GM21737 (cell line): ENCODE results near the gene DACH2.

Experiments
- ATAC-seq: cut with Tn5 transposase; IDR thresholded peaks from one replicate; pipeline ENCODE4 v1.9.1; 2021; ENCODE audit warnings: mild to moderate bottlenecking, moderate library complexity; ENCODE audit not compliant: unreplicated experiment

DACH2 gene

DNA sequence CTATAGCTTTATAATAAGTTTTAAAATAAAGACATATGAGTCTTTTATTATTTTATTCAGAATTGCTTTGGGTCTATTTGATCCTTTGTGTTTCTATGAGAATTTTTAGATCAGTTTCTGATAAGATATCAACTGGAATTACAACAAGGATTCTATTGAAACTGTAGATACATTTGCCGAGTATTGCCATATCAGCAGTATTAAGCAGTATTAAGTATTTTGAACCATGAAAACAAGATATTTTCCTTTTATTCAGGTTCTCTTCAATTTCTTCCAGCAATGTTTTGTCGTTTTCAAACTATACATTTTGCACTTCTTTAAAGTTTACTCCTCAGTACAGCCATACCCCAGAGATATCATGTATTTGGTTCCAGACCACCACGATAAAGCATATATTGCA is 598.8 kb downstream of the DACH2 start:
- no peak for ATAC-seq

- no peak for ATAC-seq
Measured at GRCh38 chrX:86805241-86805640, 657.0 kb downstream of the DACH2 start.

DNA sequence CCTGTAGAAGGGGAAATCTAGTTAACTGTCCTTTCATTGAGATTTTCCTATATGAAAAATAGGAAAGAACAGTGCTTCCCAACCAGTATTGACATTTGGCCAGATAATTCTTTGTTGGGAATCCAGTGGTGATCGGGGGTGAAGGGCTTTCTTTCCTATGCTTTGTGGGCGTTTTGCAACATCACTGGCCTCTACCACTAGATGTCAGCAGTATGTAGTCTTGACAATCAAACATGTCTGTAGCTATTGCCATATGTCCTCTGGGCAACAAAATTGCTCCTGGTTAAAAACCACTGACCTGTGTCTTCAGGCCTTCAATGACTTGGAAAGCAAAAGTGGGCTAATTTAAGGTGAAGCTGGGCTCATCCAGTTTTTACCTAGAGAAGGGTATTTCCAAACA is 658.5 kb downstream of the DACH2 start:
- no peak for ATAC-seq

DNA sequence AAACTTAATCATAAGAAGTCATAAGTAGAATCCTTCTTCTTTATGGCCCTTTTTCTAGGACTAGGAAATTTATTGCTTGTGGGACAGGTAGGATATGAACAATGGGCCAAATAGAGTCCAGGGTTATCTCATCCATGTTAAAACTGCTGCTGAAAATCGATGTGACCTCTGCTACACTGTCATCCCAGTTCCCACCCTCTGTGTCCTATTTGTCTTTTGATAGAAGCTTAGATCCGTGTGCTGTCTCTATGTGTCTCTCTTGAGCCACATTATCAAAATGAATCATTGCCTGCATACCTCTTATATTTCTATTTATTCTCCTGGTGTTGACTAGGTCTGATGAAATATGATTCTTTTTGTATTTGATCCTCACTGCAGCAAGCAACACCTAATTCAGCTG is 661.4 kb downstream of the DACH2 start:
- ATAC-seq: no peak

GRCh38 chrX:86829786-86830185 is 681.5 kb downstream of the DACH2 start:
- ATAC-seq: no peak

DNA sequence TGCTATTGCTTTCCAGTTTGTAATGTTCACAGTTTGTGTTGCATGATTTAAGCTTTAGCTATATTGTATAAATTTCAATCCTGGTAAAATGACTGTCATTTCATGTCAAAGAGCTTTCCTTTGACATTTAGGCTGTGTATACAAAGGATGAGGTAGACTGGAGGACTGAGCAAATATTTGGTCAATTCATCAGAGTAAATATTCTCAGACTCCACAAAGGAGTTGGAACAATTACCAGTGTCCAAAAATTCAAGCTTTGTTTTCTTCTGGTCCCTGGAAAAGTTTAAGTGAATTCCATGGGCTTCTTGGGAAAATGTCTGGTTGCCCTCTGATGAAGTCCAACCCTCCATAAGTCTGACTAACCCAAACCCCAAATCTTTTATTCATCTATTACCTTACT is 682.4 kb downstream of the DACH2 start:
- ATAC-seq: no peak

GRCh38 chrX:86845101-86845500 is 696.9 kb downstream of the DACH2 start:
- ATAC-seq: no peak
